Measurements from ENCODE around the gene UNC45A. TPM values are rescaled to one million over a fixed set of nuclear protein-coding genes. Genes with fewer than 3 reads are reported as not detected.

UNC45A gene
- total RNA-seq, result 81.4 and 106 TPM in 2 replicates

GRCh38 chr15:90934949-90935751 is at the start of gene UNC45A:
Gene UNC45A, plus strand, starts transcription at chr15:90935285. Its CDS starts 40 bp downstream, at chr15:90935325.

GRCh38 chr15:90902840-90903732 is 32.0 kb upstream of the UNC45A start, which contains the start of gene MAN2A2:
Gene MAN2A2, plus strand, starts transcription at chr15:90903302. Its CDS starts 906 bp downstream, at chr15:90904208.

GRCh38 chr15:90931828-90932659 is 3.0 kb upstream of the UNC45A start, which contains the start of gene HDDC3:
Gene HDDC3, minus strand, starts transcription at chr15:90932549. Its CDS starts 9 bp downstream, at chr15:90932540.

DNA sequence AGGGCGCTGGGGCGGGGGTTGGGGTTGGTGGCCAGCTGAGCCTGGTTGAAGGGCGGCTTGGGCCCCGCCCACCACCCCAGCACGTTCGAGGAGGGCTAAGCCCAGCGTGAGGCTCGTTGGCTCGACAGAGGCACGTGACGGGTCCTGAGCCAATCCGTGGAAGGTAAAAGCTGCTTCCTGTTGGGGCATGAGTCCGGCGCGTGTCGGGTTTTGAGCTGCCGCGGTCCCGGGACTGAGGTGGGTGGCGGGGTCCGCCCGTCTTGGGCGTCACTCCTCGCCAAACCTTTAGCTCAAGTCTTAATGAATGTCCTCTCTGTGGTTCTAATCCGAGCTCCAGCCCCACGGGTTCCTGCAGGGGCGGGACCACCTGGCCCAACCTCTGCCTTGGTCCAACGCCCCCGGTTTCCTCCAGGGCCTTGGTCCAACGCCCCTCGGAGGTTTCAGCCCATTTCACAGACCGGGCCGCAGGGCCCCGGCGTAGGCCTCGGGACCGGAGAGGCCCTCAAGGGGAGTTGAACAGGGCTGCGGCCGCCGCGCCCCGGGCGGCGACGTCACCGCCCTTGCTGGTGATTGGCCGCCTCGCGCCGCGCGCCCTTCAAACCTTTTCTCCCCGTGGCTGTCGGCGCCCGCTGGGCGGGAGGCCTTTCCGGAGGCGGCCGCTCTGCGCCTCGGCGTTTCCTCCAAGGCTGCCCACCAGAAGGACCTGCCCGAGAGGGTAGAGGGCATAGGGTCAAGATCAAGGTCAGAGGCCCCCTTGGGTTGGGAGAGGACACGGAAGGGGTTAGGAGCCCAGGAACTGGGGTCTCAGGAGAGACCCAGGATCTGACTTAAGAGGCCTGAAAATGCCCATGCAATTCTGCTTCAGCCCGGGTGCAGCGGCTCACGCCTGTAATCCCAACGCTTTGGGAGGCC is 19.9 kb downstream of the UNC45A start, which contains the start of gene RCCD1:
Gene RCCD1 (plus strand): TSS at position 173 of the 912 bp plus-strand sequence. CDS start 1,851 bp downstream, outside the sequence.

DNA sequence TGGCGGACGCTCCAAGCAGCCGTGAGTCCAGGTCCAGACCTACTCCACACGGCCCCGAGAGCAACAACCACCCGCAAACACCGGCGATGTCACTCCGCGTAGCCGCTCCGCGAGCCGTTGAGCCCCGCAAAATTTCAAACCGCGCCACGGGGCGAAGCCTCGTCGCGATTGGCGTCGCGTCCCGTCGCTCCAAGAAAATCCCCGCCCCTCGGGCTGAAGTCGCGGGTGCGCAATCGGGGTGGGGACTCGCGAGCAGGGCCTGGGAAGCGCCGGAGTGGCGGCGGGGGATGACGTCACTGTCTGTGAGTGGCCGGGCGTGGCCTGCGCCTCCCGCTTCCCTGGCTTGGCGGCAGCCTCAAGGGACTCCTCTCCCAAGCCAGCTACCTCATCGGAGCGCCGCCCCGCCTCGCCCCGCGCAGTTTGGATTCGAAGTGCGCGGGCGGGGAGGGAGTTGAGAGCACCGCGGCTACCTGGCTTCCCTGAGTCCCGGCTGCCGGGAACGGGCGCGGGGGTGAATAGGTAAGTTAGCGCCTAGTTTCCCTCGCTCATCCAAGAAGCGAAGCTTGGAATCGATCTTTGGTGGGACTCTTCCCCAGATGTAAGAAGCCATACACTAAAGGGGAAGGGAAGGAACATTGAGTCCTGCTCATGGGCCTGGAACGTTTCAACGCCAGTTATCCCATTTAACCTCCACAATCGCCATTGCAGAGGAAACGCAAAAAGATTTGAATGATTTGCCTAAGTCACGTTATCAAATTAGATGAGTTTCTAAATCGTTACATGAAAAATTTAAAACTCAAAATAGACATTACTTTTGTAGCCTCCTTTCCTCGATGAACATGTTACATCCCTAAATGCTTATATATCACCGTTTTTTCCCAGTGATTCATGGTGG is 59.6 kb downstream of the UNC45A start, which contains the start of gene PRC1:
Gene PRC1 (minus strand): TSS at position 119 of the 895 bp plus-strand sequence. CDS start 118 bp downstream, at position 1.

Other genes starting within 250 kb of the UNC45A start
- 0.59 and 4.0 TPM in 2 replicates for gene BLM, start 217.9 kb upstream of the UNC45A start, total RNA-seq
- gene FURIN, start 66.7 kb upstream of the UNC45A start, total RNA-seq, result 61.8 and 130 TPM in 2 replicates
- 15.4 and 27.4 TPM in 2 replicates for gene FES, start 50.8 kb upstream of the UNC45A start, total RNA-seq
- 13.7 and 27.2 TPM in 2 replicates for gene MAN2A2, start 32.0 kb upstream of the UNC45A start, total RNA-seq
- 11.6 and 12.2 TPM in 2 replicates for gene HDDC3, start 2.7 kb upstream of the UNC45A start, total RNA-seq
- 11.3 and 15.0 TPM in 2 replicates for gene RCCD1, start 19.6 kb downstream of the UNC45A start, total RNA-seq
- 8.9 and 109 TPM in 2 replicates for gene PRC1, start 59.2 kb downstream of the UNC45A start, total RNA-seq
- gene VPS33B, start 87.3 kb downstream of the UNC45A start, total RNA-seq, result 16.3 and 18.0 TPM in 2 replicates
- gene SV2B, start 165.0 kb downstream of the UNC45A start, total RNA-seq, result under 0.01 TPM in 1 of 2 replicates, not detected in the other